ENCODE measurements around the gene ZNF672. TPM values are rescaled to one million over a fixed set of nuclear protein-coding genes. Genes with fewer than 3 reads are reported as not detected.
A peak's percentile ranks its signal among the peaks of the same experiment; 100 is the strongest.
"Not testable (repeated sequence)": the region's sequence is repeated elsewhere in the genome, so short reads cannot be mapped to it uniquely, and the experiment has no call there.

The ZNF672 gene
- total RNA-seq: 10 to 100 TPM; 33.8 to 34.2 TPM

- peak within 1 kb of the TSS; percentile 98 for H3K4me3 ChIP-seq
- no peaks in the 10 kb centered on the region for H3K36me3 ChIP-seq
- ATAC-seq (ENCODE audit: insufficient number of reproducible peaks, low FRiP score, low read depth) (peak; percentile 93), DNase-seq (ENCODE audit: low spot score) (peak; percentile 96)
- H3K27me3 ChIP-seq (replicated peaks; ENCODE audit: insufficient read depth): no peaks in the 10 kb centered on the region
- peaks cover 13 to 36% of the 10 kb centered on the region in 2 donors for H3K4me1 ChIP-seq (ENCODE audit: control insufficient read depth in 1 of 2, low read depth in 2 of 2)
- TF ChIP-seq, protein P1, sequence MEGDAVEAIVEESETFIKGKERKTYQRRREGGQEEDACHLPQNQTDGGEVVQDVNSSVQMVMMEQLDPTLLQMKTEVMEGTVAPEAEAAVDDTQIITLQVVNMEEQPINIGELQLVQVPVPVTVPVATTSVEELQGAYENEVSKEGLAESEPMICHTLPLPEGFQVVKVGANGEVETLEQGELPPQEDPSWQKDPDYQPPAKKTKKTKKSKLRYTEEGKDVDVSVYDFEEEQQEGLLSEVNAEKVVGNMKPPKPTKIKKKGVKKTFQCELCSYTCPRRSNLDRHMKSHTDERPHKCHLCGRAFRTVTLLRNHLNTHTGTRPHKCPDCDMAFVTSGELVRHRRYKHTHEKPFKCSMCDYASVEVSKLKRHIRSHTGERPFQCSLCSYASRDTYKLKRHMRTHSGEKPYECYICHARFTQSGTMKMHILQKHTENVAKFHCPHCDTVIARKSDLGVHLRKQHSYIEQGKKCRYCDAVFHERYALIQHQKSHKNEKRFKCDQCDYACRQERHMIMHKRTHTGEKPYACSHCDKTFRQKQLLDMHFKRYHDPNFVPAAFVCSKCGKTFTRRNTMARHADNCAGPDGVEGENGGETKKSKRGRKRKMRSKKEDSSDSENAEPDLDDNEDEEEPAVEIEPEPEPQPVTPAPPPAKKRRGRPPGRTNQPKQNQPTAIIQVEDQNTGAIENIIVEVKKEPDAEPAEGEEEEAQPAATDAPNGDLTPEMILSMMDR (IDR thresholded peaks at IDR 0.05): no peak
- peak within 1 kb of the TSS; percentile 100 for H3K27ac ChIP-seq
- H3K9me3 ChIP-seq: no peaks in the 10 kb centered on the region
These were observed at the start of gene ZNF672 for GRCh38 chr1:248837781-248838356. ZNF672 (plus strand) TSS chr1:248838224; CDS start chr1:248847275, 9,051 bp downstream.

DNA sequence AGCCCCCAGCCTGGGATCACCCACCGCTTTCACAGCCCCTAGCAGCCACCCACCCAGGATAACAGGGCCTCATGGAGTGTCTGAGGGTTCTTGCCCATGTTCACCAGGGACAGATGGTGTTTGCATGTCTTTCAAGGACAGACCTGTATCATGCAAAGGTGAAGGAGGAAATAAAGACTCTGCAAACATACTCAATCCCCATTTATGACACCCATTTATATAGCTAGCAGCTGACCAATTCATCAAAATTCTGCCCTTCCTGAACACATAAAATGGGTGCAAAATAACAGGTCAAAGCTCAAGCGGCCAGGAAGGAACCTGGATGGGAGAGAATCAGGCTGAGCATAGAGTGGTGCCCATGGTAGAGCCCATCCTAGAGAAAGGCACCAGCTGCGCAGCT lies 49.7 kb upstream of the ZNF672 start:
- no peak for ATAC-seq (ENCODE audit: insufficient number of reproducible peaks, low FRiP score, low read depth)

DNA sequence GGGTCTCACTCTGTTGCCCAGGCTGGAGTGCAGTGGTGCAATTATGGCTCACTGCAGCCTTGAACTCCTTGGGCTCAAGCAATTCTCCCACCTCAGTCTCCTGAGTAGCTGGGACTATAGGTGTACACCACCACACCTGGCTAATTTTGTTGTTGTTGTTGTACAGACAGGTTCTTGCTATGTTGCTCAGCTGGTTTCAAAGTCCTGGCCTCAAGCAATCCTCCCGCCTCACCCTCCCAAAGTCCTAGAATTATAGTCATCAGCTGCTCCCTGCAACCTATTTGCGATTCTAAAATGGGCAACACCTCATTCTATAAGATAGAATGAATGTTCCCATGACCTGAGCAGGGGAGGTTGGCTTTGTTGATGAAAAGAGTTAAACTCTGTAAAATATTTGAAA lies 48.7 kb upstream of the ZNF672 start:
- not testable (repeated sequence) for DNase-seq (ENCODE audit: low spot score); H3K4me1 ChIP-seq (ENCODE audit: control insufficient read depth in 1 of 2, low read depth in 2 of 2); H3K4me3 ChIP-seq; H3K27ac ChIP-seq; H3K27me3 ChIP-seq (replicated peaks; ENCODE audit: insufficient read depth); ATAC-seq (ENCODE audit: insufficient number of reproducible peaks, low FRiP score, low read depth); H3K36me3 ChIP-seq; H3K9me3 ChIP-seq

More for the DNA sequence above, 49.7 kb upstream of the ZNF672 start:
- H3K4me3 ChIP-seq: no peak overlapping the region
- no peaks in the 10 kb centered on the region for H3K27me3 ChIP-seq (replicated peaks; ENCODE audit: insufficient read depth)
- H3K4me1 ChIP-seq (ENCODE audit: control insufficient read depth in 1 of 2, low read depth in 2 of 2): no peaks in the 10 kb centered on the region
- TF ChIP-seq, protein P1 (IDR thresholded peaks at IDR 0.05): no peak
- no peak overlapping the region for H3K27ac ChIP-seq
- no peaks in the 10 kb centered on the region for H3K36me3 ChIP-seq
- H3K9me3 ChIP-seq: no peaks in the 10 kb centered on the region
- no peak for DNase-seq (ENCODE audit: low spot score)

- DNase-seq (ENCODE audit: low spot score) (no peak), ATAC-seq (ENCODE audit: insufficient number of reproducible peaks, low FRiP score, low read depth) (no peak)
- TF ChIP-seq, protein P1 (IDR thresholded peaks at IDR 0.05): no peak
- no peaks in the 10 kb centered on the region for H3K36me3 ChIP-seq
- no peaks in the 10 kb centered on the region for H3K27me3 ChIP-seq (replicated peaks; ENCODE audit: insufficient read depth)
- H3K27ac ChIP-seq: no peak overlapping the region
- H3K4me1 ChIP-seq (ENCODE audit: control insufficient read depth in 1 of 2, low read depth in 2 of 2): no peaks in the 10 kb centered on the region
- no peak overlapping the region for H3K4me3 ChIP-seq
- H3K9me3 ChIP-seq: no peaks in the 10 kb centered on the region
These were observed 47.6 kb upstream of the ZNF672 start for GRCh38 chr1:248790456-248790855.

DNA sequence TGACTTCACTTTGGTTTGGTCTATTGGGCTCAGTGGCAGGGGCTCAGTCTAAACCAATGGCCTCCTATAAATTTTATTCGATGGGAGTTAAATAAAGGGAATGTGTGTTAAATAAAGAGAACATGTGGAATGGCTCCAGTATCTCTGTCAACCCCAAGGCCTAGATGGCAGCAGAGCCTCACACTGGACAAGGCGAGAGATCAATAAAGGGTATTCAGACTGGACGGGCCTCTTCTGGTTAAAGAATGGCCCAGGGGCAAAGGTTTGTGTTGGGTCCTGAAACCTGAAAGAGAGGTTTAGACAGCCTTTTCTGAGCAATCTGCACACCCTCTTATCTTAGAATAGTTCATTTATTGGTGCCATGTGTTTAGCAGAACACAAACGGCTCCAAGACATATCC lies 47.0 kb upstream of the ZNF672 start:
- Histone ChIP-seq H3K9me3 (no peaks in the 10 kb centered on the region), H3K36me3 (no peaks in the 10 kb centered on the region), H3K4me3 (no peak overlapping the region), H3K4me1 (ENCODE audit: control insufficient read depth in 1 of 2, low read depth in 2 of 2) (no peaks in the 10 kb centered on the region), H3K27me3 (replicated peaks; ENCODE audit: insufficient read depth) (no peaks in the 10 kb centered on the region), H3K27ac (no peak overlapping the region)
- TF ChIP-seq, protein P1 (IDR thresholded peaks at IDR 0.05): no peak
- DNase-seq (ENCODE audit: low spot score): no peak
- ATAC-seq (ENCODE audit: insufficient number of reproducible peaks, low FRiP score, low read depth): no peak

DNA sequence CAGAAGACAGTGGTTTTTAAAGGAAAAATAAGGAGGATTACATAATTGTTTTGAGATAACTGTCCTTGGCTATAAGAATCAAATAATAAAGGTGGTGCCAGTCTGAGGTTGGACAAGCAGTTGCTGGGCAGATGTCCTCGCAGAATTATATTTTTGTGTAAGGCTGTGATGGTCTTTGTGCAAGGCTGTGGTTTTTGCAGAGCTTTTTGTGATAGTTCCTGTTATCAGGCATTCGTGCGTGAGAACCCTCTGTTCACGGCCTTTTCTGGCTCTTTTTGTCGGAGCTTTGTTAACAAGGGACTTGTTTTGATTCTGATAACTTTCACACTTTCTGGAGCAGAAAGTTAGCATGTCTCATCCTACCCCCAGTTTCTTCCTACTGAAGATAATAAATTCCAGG lies 45.7 kb upstream of the ZNF672 start:
- Histone ChIP-seq H3K36me3 (no peaks in the 10 kb centered on the region), H3K9me3 (no peaks in the 10 kb centered on the region), H3K27ac (no peak overlapping the region), H3K4me1 (ENCODE audit: control insufficient read depth in 1 of 2, low read depth in 2 of 2) (no peaks in the 10 kb centered on the region), H3K4me3 (no peak overlapping the region), H3K27me3 (replicated peaks; ENCODE audit: insufficient read depth) (no peaks in the 10 kb centered on the region)
- no peak for ATAC-seq (ENCODE audit: insufficient number of reproducible peaks, low FRiP score, low read depth)
- DNase-seq (ENCODE audit: low spot score): no peak
- TF ChIP-seq, protein P1 (IDR thresholded peaks at IDR 0.05): no peak

All from thoracic aorta (tissue), 2 donors.